GM19324 (cell line): ENCODE data around the gene DYRK2.
"Not testable (repeated sequence)": the region's sequence is repeated elsewhere in the genome, so short reads cannot be mapped to it uniquely, and the experiment has no call there.

ENCODE experiments used
- ATAC-seq: cut with Tn5 transposase; IDR thresholded peaks from one replicate; pipeline ENCODE4 v1.9.1; 2021; ENCODE audit warnings: mild to moderate bottlenecking, moderate library complexity; ENCODE audit not compliant: unreplicated experiment, low FRiP score

Gene DYRK2

GRCh38 chr12:67669217-67669933 is 20.8 kb downstream of the DYRK2 start:
- no peak for ATAC-seq

DNA sequence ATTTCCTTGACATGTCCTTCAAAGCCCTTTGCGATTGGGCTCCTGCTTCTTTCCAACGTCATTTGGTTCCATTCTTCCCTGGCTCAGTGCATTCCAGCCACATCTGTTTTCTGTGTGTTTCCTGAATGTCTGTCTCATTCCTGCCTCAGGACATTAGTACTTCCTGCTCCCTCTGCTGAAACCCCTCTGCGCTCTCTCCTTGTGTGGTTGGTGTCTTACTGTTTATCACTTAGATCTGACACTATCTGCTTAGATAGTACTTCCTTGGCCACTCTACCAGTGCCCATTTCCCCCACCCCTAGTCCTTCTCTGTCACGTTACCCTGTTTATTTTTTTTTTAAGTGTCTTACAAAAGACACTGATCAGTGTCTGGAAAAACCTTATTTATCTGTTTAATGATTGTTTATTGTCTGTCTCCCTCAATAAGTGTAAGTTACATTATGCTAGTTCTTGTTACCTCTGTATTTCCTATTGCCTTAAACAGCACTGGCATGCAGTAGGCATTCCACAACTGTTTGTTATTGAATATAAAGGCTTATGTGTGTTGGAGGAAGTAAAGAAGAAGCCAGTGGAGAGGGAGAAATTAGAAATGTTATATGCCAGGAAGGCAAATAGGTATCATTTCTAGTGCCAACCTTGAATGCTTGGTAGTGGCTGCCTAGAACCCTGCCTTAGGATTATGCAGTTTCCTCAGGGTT is 21.5 kb downstream of the DYRK2 start:
- ATAC-seq = no peak

DNA sequence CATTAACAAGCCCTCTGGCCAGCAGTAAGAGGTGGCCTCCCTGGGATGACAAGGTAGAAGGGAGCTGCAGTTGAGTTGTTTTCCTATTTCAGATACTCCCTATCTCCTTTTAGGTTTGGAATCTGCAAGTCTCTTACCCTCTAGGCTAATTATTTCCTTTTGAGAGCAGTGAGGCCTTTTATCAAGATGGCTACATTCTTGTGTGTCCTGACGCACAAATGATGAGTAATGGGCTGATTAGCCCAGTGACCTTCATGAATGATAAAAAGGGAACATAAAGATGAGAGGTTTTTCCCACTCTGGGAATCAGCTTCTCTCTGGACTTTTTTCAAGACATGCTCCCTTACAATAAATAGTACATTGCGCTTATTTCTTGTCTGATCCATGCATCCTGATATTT is 22.9 kb downstream of the DYRK2 start:
- ATAC-seq = no peak

DNA sequence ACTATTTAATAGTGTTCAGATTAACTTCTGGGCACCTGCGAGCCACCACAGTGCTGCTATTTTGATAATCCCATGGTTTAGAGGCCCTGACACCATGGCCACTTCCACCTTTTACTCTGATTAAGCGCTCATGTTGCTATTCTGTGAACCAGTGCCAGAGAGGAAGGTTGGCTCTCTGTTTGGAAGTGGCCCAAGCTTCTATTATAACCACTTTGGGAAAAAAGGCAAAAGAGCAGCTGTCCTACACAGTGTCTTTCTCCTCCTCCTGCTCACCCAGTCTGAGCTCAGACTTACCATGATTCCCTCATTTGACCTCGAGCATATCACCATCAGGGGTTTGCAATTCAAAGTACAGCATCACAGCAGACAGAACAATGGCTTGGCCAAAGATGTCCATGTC is 23.3 kb downstream of the DYRK2 start:
- ATAC-seq = no peak

DNA sequence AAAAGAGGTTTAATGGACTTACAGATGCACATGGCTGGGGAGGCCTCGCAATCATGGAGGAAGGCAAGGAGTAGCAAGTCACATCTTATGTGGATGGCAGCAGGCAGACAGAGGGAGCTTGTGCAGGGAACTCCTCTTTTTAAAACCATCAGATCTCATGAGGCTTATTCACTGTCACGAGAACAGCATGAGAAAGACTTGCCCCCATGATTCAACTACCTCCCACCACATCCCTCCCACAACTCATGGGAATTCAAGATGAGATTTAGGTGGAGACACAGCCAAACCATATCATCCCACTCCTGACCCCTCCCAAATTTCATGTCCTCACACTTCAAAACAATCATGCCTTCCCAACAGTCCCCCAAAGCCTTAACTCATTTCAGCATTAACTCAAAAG is 24.0 kb downstream of the DYRK2 start:
- ATAC-seq = not testable (repeated sequence)

DNA sequence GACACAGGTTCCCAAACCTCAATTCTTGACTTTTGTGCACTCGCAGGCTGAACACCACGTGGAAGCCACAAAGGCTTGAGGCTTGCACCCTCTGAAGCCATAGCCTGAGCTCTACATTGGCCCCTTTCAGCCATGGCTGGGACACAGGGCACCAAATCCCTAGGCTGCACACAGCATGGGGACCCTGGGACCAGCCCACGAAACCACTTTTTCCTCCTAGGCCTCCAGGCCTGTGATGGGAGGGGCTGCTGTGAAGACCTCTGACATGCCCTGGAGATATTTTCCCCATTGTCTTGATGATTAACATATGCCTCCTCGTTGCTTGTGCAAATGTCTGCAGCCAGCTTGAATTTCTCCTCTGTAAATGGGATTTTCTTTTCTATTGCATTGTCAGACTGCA is 25.0 kb downstream of the DYRK2 start:
- ATAC-seq = not testable (repeated sequence)

DNA sequence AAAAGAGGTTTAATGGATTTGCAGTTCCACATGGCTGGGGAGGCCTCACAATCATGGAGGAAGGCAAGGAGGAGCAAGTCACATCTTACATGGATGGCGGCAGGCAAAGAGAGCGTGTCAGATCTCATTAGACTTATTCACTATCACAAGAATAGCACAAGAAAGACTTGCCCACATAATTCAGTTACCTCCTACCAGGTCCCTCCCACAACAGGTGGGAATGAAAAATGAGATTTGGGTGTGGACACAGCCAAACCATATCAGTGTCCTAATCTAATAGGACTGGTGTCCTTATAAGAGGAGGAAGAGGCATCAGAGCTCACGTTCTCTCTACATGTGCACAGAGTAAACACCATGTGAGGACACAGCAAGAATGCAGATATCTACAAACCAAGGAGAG is 25.9 kb downstream of the DYRK2 start:
- ATAC-seq = no peak

- no peak for ATAC-seq
These were observed 28.1 kb downstream of the DYRK2 start for GRCh38 chr12:67676624-67677023.

DNA sequence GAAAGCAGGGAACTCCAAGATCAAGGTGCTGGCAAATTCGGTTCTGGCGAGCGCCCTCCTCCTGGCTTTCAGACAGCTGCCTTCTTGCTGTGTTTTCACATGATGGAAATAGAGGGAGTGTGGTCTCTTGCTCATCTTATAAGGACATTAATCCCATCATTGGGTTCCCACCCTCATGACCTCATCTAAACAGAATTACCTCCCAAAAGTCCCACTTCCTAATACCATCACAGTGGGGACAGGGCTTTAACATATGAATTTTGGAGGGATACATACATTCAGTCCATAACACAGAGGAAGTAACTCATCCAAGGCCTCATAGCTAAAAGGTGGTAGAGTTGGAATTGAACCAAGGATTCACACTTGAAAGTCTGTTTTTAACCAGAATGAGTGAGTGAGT is 28.6 kb downstream of the DYRK2 start:
- ATAC-seq = no peak

GRCh38 chr12:67681105-67681778 is 32.7 kb downstream of the DYRK2 start:
- ATAC-seq = no peak

GRCh38 chr12:67681941-67682620 is 33.5 kb downstream of the DYRK2 start:
- ATAC-seq = no peak

GRCh38 chr12:67689385-67689784 is 40.8 kb downstream of the DYRK2 start:
- ATAC-seq = no peak

DNA sequence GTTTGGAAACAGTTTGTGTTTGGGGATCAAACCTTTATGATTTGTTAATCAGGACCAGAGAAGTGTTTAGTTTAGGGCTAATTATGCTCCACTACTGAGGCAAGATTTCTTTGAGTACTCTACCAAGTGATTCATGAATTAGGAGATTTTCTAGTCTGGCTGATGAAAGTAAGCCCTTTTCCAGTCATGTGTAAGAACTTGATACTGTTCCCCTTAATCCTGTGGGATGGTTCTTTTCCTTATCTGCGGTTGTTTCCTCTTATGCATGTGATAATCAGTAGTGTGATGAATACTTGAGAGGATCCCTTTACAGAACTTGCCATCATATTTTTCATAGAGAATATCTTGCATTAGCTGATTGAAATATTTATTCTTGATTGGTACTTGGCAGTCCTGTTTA is 42.1 kb downstream of the DYRK2 start:
- ATAC-seq = no peak

DNA sequence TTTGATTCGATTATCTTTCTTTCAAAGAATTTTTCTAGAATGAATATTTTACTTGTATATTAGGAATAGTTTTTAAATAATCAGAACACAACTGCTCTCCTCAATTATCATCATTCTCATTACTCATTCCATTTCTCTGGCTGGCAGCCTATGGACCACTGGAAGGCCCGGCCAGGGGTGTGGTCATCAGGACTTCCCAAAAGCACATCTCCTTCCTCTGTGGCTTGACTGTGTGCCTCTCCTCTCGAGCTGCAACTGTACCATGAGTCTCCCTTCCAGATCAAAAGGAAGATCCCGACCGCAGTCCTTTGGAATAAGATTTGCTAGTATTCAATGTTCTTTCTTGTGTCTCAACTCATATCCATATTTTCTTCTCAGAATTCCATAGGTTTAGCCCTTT is 42.7 kb downstream of the DYRK2 start:
- no peak for ATAC-seq

DNA sequence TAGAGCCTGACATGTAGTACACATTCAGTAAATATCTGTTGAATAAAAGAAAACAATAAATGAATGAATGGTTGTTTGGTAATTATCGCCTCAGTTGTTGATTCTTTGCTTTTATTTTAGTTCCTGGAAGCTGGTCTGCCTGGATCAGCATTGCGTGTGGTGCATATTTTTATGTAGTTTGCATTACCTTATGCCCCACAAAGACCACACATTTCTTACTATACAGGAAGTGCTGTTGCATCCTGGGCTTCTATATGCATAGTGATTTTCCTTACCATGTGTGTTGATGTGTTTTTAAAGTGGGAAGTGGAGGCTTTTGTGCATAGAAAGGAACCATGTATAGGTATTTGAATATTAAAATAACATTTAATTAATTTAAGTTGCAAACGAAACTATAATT is 43.6 kb downstream of the DYRK2 start:
- no peak for ATAC-seq

DNA sequence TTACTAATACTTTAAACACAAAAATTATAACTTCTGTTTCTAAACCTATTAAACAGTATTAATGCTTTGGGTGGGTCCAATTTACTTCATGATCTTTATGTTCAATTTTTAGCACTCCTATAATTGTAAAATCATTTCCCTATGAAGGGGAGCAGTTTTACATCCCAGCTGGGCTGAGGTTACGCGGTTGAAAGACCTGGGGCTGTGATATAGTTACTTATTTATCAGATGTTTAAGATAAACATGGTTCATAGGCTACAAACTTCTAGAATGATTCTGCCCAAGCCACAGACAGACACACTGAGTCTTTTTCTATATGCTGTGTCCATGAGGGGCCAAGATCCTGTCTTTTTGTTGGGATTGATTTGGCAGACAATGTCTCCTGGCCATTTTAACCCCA is 44.4 kb downstream of the DYRK2 start:
- ATAC-seq = no peak

GRCh38 chr12:67693894-67694293 is 45.3 kb downstream of the DYRK2 start:
- ATAC-seq = no peak

GRCh38 chr12:67694306-67694900 is 45.9 kb downstream of the DYRK2 start:
- ATAC-seq = no peak

GRCh38 chr12:67695974-67696373 is 47.4 kb downstream of the DYRK2 start:
- ATAC-seq = no peak

DNA sequence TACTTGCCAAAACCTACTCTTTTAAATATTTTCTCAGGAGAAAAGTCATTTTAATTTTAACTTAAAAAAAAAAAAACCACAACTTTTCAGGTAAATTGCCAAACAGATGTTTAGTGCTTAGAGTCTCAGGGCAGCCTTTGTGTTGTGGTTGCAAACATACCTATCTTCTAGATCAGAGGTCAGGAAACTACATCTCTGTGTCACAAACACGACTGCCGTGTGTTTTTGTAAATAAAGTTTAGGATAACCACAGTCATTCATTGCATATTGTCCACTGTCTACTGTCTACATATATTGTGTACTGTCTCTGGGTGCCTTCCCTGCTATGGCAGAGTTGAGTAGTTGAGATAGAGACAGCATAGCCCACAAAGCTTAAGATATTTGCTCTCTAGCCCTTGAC is 48.9 kb downstream of the DYRK2 start:
- no peak for ATAC-seq

DNA sequence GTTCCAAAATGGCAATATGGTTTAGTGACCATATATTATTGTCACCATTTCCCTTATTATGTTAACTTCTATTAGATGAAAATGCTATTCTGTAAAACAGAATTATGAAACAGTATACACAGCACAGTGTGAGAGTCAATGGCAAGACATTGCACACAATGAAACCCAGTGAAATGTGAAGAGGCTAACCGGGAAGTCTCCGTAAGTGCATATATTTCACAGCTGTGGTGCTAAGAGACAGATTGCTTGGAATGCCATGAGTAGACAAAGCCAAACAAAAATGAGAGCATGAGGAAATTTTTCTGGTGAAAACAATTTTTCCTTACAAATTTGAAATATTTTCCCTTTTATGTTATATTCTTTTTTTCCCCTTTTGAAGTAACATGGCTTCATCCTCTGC is 49.4 kb downstream of the DYRK2 start:
- ATAC-seq = no peak
